ENCODE measurements around the gene DCDC1. TPM values are rescaled to one million over a fixed set of nuclear protein-coding genes. Genes with fewer than 3 reads are reported as not detected.

Gene DCDC1, protein sequence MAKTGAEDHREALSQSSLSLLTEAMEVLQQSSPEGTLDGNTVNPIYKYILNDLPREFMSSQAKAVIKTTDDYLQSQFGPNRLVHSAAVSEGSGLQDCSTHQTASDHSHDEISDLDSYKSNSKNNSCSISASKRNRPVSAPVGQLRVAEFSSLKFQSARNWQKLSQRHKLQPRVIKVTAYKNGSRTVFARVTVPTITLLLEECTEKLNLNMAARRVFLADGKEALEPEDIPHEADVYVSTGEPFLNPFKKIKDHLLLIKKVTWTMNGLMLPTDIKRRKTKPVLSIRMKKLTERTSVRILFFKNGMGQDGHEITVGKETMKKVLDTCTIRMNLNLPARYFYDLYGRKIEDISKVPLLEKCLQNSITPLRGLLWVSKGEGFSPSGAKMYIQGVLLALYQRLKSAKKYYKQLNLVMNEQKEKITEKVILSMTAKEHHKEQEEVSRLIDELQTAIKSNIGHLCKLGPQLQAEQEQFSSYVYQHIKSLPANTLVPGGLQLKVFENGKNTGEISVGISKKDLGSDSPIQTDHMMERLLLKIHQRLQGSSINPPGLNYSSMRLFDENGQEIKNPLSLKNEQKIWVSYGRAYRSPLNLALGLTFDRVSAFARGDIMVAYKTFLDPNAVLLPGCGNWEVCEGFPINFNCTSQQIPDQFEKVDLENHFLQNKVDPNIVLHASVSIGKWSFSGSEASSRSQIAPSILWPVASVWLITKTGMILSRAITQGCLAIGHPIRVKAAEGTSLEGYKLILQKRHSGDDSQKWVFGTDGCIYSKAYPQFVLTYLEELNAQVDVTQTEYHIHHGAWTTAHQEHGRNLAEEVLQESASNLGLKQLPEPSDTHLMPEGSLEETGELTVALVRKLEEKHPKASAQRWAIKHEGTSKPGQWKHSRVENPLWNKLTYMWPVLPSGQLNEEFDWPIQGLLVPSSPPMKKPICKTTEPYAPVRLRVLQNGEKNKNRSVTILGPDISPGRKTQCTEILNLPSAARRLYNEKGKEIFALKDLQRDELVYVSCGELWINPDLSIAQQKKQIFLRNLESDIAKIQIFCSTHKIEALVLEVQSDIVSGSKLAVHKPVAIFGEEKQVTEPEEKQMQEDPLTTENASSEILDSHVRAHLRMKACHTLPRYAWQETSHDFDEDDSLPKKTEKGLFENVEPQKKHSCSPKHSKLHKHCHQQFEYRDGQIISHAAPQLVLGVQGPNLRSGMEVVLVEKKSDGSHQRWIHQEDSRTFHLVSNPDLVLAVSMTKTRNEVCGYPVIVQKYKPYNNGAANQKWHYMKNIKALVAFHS (N-terminal part only)
- not detected for total RNA-seq

DNA sequence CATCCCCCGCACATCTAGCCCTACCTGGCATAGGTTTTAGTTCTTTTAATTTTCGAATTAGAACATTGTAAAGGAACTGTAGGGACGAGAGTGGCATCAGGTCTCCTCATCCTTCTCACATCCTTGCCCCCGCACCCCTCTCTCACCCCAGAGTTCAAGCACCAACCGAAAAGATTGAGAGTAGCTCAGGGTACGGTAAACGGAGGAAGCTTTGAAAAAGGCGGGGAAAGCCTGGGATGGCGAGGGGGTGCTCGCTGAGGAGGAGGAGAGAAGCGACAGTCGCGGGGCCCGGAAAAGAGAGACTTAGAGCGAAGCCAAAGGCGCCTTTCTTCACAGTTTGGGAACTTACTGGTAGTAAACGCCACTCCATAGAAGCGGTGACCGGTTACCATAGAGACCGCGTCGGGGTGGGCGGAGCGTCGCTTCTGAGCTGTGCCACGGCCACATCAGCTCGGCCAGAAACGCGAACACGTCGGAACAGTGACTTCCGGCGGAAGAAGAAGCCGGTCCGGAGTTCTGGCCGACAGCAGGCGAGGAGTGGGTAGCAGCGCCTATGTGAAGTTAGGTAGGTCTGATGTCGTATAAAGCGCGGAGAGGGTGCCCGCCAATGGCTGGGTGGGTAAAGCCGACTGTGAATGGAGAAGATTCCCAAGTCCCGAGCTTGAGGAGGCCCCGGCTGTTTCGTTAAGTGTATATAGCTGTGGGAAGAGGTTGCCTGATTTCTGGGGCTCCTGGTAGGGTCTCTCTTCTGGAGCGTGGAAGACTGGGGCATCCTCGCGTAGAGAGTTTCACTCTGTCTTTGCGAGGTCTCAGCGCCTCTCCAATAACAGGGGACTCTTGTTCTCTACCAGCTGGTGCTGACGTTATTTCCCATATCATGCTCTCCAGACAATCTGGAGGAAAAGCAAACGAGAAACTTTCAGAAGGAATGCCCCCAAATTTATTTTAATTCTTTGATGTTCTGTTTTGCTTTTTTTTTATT is at the start of gene DCDC1, which contains the start of gene DNAJC24:
TSS of gene DCDC1 (minus strand) at position 392 of the 982 bp plus-strand sequence. CDS start 41,459 bp downstream, outside the sequence.
TSS of gene DNAJC24 (plus strand) at position 513 of the 982 bp plus-strand sequence. CDS start 889 bp downstream, outside the sequence.
- TF ChIP-seq, protein P1, sequence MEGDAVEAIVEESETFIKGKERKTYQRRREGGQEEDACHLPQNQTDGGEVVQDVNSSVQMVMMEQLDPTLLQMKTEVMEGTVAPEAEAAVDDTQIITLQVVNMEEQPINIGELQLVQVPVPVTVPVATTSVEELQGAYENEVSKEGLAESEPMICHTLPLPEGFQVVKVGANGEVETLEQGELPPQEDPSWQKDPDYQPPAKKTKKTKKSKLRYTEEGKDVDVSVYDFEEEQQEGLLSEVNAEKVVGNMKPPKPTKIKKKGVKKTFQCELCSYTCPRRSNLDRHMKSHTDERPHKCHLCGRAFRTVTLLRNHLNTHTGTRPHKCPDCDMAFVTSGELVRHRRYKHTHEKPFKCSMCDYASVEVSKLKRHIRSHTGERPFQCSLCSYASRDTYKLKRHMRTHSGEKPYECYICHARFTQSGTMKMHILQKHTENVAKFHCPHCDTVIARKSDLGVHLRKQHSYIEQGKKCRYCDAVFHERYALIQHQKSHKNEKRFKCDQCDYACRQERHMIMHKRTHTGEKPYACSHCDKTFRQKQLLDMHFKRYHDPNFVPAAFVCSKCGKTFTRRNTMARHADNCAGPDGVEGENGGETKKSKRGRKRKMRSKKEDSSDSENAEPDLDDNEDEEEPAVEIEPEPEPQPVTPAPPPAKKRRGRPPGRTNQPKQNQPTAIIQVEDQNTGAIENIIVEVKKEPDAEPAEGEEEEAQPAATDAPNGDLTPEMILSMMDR (IDR thresholded peaks at IDR 0.05): no peak
- TF ChIP-seq POLR2A (IDR thresholded peaks at IDR 0.05): peak in 2 of 4 donors; percentile 23 to 29
- Histone ChIP-seq H3K36me3 (no peaks in the 10 kb centered on the region), H3K27me3 (peaks cover 0 to 5% (median 0%) of the 10 kb centered on the region in 4 donors), H3K9me3 (no peaks in the 10 kb centered on the region), H3K27ac (peak within 1 kb of the TSS; percentile 80 to 87 (median 83)), H3K4me1 (peaks cover 4 to 25% (median 6%) of the 10 kb centered on the region in 3 donors), H3K4me3 (peak within 1 kb of the TSS; percentile 70 to 85 (median 82))
- 1% methylated on average over 27 to 53 of the region's 53 CpGs for WGBS, 2 donors
- intact Hi-C loops (cut with DNase I): no loop called here
- DNase-seq: peak; percentile 64

DNA sequence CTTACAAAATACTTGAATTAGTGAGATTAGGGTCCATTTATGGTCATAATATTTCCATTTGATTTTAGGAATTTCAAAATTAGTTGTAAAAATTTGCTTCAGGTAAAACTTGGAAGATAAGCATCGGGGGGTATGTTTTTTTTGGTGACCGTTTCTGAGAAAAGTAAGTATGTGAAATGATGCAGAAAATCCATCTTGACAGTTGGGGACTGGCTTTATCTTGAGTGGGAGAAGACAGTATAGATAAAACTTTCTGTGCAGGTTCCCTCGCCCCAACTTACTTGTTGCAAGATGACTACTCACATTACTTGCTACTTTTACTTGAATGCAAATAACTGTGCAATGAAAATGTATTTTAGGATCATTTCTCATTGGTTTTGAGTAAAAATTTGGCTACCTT is 49.6 kb upstream of the DCDC1 start:
- Histone ChIP-seq H3K4me3 (no peak overlapping the region), H3K36me3 (peaks cover 0 to 4% (median 0%) of the 10 kb centered on the region in 3 donors), H3K4me1 (no peaks in the 10 kb centered on the region), H3K27me3 (no peaks in the 10 kb centered on the region), H3K9me3 (no peaks in the 10 kb centered on the region), H3K27ac (no peak overlapping the region)
- 77 to 86% methylated on average over 3 of the region's 3 CpGs for WGBS, 2 donors
- no peak for DNase-seq
- TF ChIP-seq, protein P1 (IDR thresholded peaks at IDR 0.05): no peak
- no peak for TF ChIP-seq POLR2A (IDR thresholded peaks at IDR 0.05)
- intact Hi-C loops (cut with DNase I): no loop called here

DNA sequence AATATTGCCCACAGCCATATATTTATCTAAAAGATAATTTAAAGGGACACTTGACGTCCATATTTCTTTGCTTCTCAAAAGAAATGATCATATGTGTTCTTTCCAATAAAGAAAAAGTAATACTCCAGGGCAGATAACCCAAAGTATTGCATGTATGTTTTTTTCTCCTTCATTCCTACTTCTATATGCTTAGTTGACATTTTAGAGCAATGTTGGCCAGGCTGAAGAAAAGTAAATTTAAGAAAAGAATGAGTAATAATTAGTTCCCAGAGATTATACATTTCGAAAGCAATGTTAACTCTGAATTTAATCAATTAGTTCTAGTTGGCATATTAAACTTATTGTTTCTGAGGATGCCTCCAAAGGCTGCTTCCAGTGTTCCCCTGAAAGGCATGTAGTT is 48.3 kb upstream of the DCDC1 start:
- 89 to 96% methylated on average over 2 of the region's 2 CpGs for WGBS, 2 donors
- no peak overlapping the region for H3K27ac ChIP-seq
- H3K36me3 ChIP-seq: peaks cover 0 to 4% (median 0%) of the 10 kb centered on the region in 3 donors

DNA sequence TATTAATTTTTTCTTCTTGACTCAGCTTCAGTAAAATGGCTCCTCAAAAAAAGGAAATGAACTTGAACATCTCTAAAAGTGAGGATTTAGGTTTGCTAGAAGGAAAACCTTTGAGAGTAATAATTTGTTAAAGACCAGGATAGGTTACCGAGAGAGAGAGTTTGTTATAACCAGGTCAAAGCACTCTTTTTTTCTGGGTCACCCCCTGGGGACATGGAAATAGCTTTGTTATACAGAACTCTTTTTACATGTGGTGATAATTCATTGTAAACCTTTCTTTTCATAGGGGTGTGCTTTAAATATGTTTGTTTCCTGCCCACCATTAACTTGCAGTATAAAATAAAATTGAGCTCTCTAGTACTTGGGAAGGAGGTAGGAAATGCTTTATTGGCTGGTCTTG is 47.8 kb upstream of the DCDC1 start:
- Histone ChIP-seq H3K4me3 (no peak overlapping the region), H3K27me3 (no peaks in the 10 kb centered on the region), H3K27ac (no peak overlapping the region), H3K9me3 (no peaks in the 10 kb centered on the region), H3K36me3 (peaks cover 0 to 4% (median 0%) of the 10 kb centered on the region in 3 donors), H3K4me1 (no peaks in the 10 kb centered on the region)
- intact Hi-C loops (cut with DNase I): no loop called here
- WGBS, 2 donors: 96 to 100% methylated on average over 1 of the region's 1 CpG
- TF ChIP-seq, protein P1 (IDR thresholded peaks at IDR 0.05): no peak
- TF ChIP-seq POLR2A (IDR thresholded peaks at IDR 0.05): no peak
- DNase-seq: no peak

More for the DNA sequence above, 48.3 kb upstream of the DCDC1 start:
- TF ChIP-seq, protein P1 (IDR thresholded peaks at IDR 0.05): no peak
- no peak for TF ChIP-seq POLR2A (IDR thresholded peaks at IDR 0.05)
- Histone ChIP-seq H3K4me3 (no peak overlapping the region), H3K4me1 (no peaks in the 10 kb centered on the region), H3K9me3 (no peaks in the 10 kb centered on the region), H3K27me3 (no peaks in the 10 kb centered on the region)
- no peak for DNase-seq
- intact Hi-C loops (cut with DNase I): no loop called here
